ENCODE results near the gene CYTL1. TPM values are rescaled to one million over a fixed set of nuclear protein-coding genes. Genes with fewer than 3 reads are reported as not detected.

CYTL1 gene
- total RNA-seq, 1 experiment from 2014 or later = not detected

- intact Hi-C loops (cut with micrococcal nuclease) = no loop called here
Measured at GRCh38 chr4:5066101-5066500, 46.8 kb upstream of the CYTL1 start.

GRCh38 chr4:5055411-5055810 lies 36.2 kb upstream of the CYTL1 start:
- H3K27ac ChIP-seq (ENCODE audit: low read length) = no peak overlapping the region
- H3F3A ChIP-seq (ENCODE audit: low read length, unreplicated experiment) = no peaks in the 10 kb centered on the region
- POLR2A ChIA-PET (ENCODE audit: unreplicated experiment) = no interaction called here
- H3K9me2 ChIP-seq (replicated peaks; ENCODE audit: low read length) = no peaks in the 10 kb centered on the region
- peaks cover 5% of the 10 kb centered on the region; the same call in 1 of the 2 replicates for H3K4me1 ChIP-seq (ENCODE audit: insufficient read depth, low read length)
- TF ChIP-seq EZH2phosphoT487 (IDR thresholded peaks at IDR 0.05; ENCODE audit: borderline replicate concordance, low read length) (no peak), EZH2 (IDR thresholded peaks at IDR 0.05; ENCODE audit: low read length, unreplicated experiment) (no peak), CTCF (conservative IDR thresholded peaks at IDR 0.05; ENCODE audit: low read depth, low read length) (no peak)
- DNase-seq (no peak), ATAC-seq (no peak)
- H3K4me2 ChIP-seq (ENCODE audit: low read length) = no peak overlapping the region
- H3K27me3 ChIP-seq (ENCODE audit: low read length) = no peaks in the 10 kb centered on the region
- no TSS peak for BruUV-seq (replicated peaks)
- no peak overlapping the region for H3K4me3 ChIP-seq (ENCODE audit: low read length)
- H3K9ac ChIP-seq (ENCODE audit: low read length) = no peak overlapping the region
- H3K36me3 ChIP-seq (ENCODE audit: low read depth, low read length) = no peaks in the 10 kb centered on the region
- CTCF ChIA-PET = no interaction called here
- H4K20me1 ChIP-seq (ENCODE audit: low read length) = no peaks in the 10 kb centered on the region
- no peaks in the 10 kb centered on the region for H3K79me2 ChIP-seq (ENCODE audit: low read length)
- no peak overlapping the region for H2AFZ ChIP-seq (ENCODE audit: low read length)
- intact Hi-C loops (cut with micrococcal nuclease) = no loop called here
- no peaks in the 10 kb centered on the region for H3K9me3 ChIP-seq (ENCODE audit: low read length)

More at GRCh38 chr4:5066101-5066500, 46.8 kb upstream of the CYTL1 start:
- no peak overlapping the region for H3K4me3 ChIP-seq (ENCODE audit: low read length)
- ChIA-PET CTCF (no interaction called here), POLR2A (ENCODE audit: unreplicated experiment) (no interaction called here)
- H3K9ac ChIP-seq (ENCODE audit: low read length) = no peak overlapping the region
- H3K9me3 ChIP-seq (ENCODE audit: low read length) = no peaks in the 10 kb centered on the region
- no peak overlapping the region for H2AFZ ChIP-seq (ENCODE audit: low read length)
- no peaks in the 10 kb centered on the region for H3K4me1 ChIP-seq (ENCODE audit: insufficient read depth, low read length)
- no peak for TF ChIP-seq EZH2phosphoT487 (IDR thresholded peaks at IDR 0.05; ENCODE audit: borderline replicate concordance, low read length)
- no peak for TF ChIP-seq EZH2 (IDR thresholded peaks at IDR 0.05; ENCODE audit: low read length, unreplicated experiment)
- no peak for TF ChIP-seq CTCF (conservative IDR thresholded peaks at IDR 0.05; ENCODE audit: low read depth, low read length)
- H4K20me1 ChIP-seq (ENCODE audit: low read length) = no peaks in the 10 kb centered on the region
- no peaks in the 10 kb centered on the region for H3K79me2 ChIP-seq (ENCODE audit: low read length)
- no peaks in the 10 kb centered on the region for H3K9me2 ChIP-seq (replicated peaks; ENCODE audit: low read length)
- H3K4me2 ChIP-seq (ENCODE audit: low read length) = no peak overlapping the region
- no peaks in the 10 kb centered on the region for H3K27me3 ChIP-seq (ENCODE audit: low read length)
- H3F3A ChIP-seq (ENCODE audit: low read length, unreplicated experiment) = no peaks in the 10 kb centered on the region
- H3K27ac ChIP-seq (ENCODE audit: low read length) = no peak overlapping the region
- no TSS peak for BruUV-seq (replicated peaks)
- ATAC-seq (no peak), DNase-seq (no peak)
- no peaks in the 10 kb centered on the region for H3K36me3 ChIP-seq (ENCODE audit: low read depth, low read length)

- H3F3A ChIP-seq (ENCODE audit: low read length, unreplicated experiment) = no peaks in the 10 kb centered on the region
- H4K20me1 ChIP-seq (ENCODE audit: low read length) = no peaks in the 10 kb centered on the region
- H3K79me2 ChIP-seq (ENCODE audit: low read length) = no peaks in the 10 kb centered on the region
- intact Hi-C loops (cut with micrococcal nuclease) = loop anchor here (5.0 kb wide), 1 partner anchor 57 kb away; no protein-coding TSS in a partner anchor
- POLR2A ChIA-PET (ENCODE audit: unreplicated experiment) = no interaction called here
- no peaks in the 10 kb centered on the region for H3K27me3 ChIP-seq (ENCODE audit: low read length)
- H3K4me1 ChIP-seq (ENCODE audit: insufficient read depth, low read length) = peaks cover 5% of the 10 kb centered on the region; the same call in 1 of the 2 replicates
- H3K9me2 ChIP-seq (replicated peaks; ENCODE audit: low read length) = no peaks in the 10 kb centered on the region
- CTCF ChIA-PET = no interaction called here
- BruUV-seq (replicated peaks) = no TSS peak
- no peak overlapping the region for H3K27ac ChIP-seq (ENCODE audit: low read length)
- H2AFZ ChIP-seq (ENCODE audit: low read length) = no peak overlapping the region
- DNase-seq (peak; percentile 41), ATAC-seq (no peak)
- no peak overlapping the region for H3K9ac ChIP-seq (ENCODE audit: low read length)
- no peak overlapping the region for H3K4me3 ChIP-seq (ENCODE audit: low read length)
- H3K4me2 ChIP-seq (ENCODE audit: low read length) = no peak overlapping the region
- no peaks in the 10 kb centered on the region for H3K9me3 ChIP-seq (ENCODE audit: low read length)
- TF ChIP-seq EZH2phosphoT487 (IDR thresholded peaks at IDR 0.05; ENCODE audit: borderline replicate concordance, low read length) = no peak
- TF ChIP-seq EZH2 (IDR thresholded peaks at IDR 0.05; ENCODE audit: low read length, unreplicated experiment) = no peak
- no peak for TF ChIP-seq CTCF (conservative IDR thresholded peaks at IDR 0.05; ENCODE audit: low read depth, low read length)
- H3K36me3 ChIP-seq (ENCODE audit: low read depth, low read length) = no peaks in the 10 kb centered on the region
Measured at GRCh38 chr4:5054532-5054931, 35.3 kb upstream of the CYTL1 start.

Data from PC-3 (cell line).